GM13976 (cell line): Measurements from ENCODE around the gene MON2.

Experiments
- DNase-seq: peaks from one replicate; pipeline ENCODE4 v3.0.0; 2012; ENCODE audit warnings: low spot score
- CTCF ChIP-seq: IDR thresholded peaks from 2 replicates; pipeline ENCODE4 v1.5.1; 2012; ENCODE audit warnings: borderline replicate concordance, mild to moderate bottlenecking; ENCODE audit not compliant: insufficient read depth; ENCODE audit errors: extremely low read depth, missing control alignments, control extremely low read depth
- in situ Hi-C: fragments of 300-500 bp; cut with MboI; formaldehyde crosslinking; loops from one replicate; pipeline ENCODE4 v1.12.0; 2022; ENCODE audit warnings: low sequenced_read_pairs, mixed read lengths, inconsistent platforms; ENCODE audit not compliant: unreplicated experiment

The MON2 gene

DNA sequence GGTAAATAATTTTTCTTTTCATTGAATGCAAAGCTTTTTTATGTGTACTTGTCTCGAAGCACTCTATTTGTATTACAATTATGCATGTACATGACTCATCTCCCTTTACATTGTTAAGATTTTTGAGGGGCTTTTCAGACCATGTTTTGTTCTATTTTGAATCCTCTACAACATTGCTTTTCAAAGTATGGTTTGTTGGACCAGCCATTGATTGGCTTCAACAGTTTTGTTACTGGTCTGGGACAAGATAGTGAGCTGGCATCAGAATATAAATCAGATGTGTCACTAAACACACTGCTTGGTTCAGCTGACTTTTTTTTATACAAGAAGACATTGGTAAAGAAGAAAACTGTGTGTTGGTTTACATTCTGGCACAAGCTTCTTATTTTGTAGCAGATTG, 122.3 kb downstream of the MON2 start:
- TF ChIP-seq CTCF, result no peak
- DNase-seq, result no peak
- in situ Hi-C loops, result loop anchor here (10.0 to 25.0 kb wide), 2 partner anchors 206 to 473 kb away; no protein-coding TSS in a partner anchor

DNA sequence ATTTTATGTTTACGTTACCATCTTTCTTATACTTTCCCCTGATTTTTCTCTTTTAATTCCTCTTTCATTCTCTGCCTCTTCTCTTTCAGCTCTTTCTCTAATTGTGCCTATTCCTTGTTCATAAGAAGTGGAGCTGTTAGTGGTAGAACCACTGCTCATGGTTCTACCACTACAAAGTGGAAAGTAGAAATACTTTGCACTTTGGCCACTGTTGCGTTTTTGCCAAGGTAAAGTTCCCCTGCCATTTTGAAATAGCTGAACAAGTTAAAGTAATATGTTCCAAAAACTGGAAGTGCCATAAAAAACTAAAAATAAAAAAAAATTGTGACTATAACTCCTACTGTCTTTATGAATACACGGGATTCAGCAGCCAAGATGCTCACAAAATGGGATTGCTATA, 130.6 kb downstream of the MON2 start:
- no peak for DNase-seq
- in situ Hi-C loops, result loop anchor here (25.0 kb wide), 1 partner anchor 465 kb away; no protein-coding TSS in a partner anchor

GRCh38 chr12:62598846-62599245, 132.2 kb downstream of the MON2 start:
- no peak for DNase-seq
- in situ Hi-C loops, result loop anchor here (25.0 kb wide), 1 partner anchor 463 kb away; no protein-coding TSS in a partner anchor
- no peak for TF ChIP-seq CTCF

More for the DNA sequence above, 130.6 kb downstream of the MON2 start:
- no peak for TF ChIP-seq CTCF

GRCh38 chr12:62599854-62600437, 133.3 kb downstream of the MON2 start:
- in situ Hi-C loops, result loop anchor here (25.0 kb wide), 1 partner anchor 462 kb away; no protein-coding TSS in a partner anchor
- no peak for DNase-seq
- no peak for TF ChIP-seq CTCF

DNA sequence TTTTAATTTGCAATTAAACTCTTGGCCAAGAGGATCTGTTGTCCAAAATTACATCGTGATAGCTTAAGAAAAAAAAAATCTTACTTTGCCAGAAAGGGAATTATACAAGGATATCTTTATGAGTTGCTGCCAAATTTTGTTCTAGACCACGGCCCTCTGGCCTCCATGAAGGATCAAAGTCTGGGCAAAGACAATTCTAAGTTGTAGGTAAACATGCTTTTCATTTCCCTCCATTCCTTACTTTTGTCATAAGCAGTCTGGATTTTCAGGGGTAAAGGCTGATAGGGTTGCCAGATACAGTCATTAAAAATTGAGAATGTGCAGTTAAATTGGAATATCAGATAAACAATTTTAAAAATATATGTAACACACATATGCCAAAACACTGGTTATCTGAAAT, 135.1 kb downstream of the MON2 start:
- in situ Hi-C loops, result no loop called here
- no peak for DNase-seq
- TF ChIP-seq CTCF, result no peak

DNA sequence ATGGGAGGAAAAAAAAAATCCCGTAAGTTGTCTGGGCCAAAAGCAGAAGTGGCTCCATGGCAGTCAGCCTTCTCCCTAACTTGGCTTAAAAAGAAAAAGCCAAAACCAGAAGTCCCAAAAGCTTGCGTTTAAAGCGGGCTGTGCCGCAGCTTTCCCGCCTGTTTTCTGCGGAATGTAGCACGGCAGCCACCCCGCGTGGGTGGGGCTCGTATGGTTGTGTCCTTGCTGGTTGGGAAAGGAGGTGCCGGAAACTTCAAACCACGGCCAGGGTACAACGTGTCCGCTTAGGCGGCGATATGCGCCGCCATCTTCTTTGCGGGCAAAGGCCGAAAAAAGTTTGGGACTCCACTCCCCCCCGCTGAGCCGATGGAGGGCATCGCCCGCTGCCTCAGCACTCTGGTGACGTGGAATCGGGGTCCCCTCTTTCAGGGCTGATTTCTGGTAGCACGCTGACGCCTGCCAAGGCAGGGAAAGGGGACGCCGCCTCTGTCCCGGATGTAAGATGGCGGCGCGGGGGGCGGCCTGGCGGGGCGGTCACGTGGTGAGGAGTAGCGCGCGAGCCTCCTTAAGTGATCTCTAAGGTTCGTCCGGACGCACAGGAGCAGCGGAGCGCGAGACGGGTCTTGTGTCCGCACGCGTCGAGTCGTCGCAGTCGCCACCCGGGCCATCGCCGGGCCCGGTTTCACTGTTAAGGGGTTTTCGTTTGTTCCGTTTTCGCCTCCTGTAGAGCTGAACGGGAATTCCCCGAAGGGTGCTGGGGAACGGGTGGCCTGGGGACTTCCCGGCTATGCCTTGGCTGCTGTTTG, 135.8 kb downstream of the MON2 start:
- in situ Hi-C loops, result no loop called here
- no peak for TF ChIP-seq CTCF
- DNase-seq, result peak; percentile 87
